ENCODE results near the gene ZNF620.

GRCh38 chr3:40487172-40487571 is 18.7 kb upstream of the ZNF620 start:
- no peak for TF ChIP-seq CTCF (conservative IDR thresholded peaks at IDR 0.05; ENCODE audit: low read depth in 2 of 2)
- TF ChIP-seq EZH2 (IDR thresholded peaks at IDR 0.05; ENCODE audit: low read depth, unreplicated experiment): no peak
- no peak for TF ChIP-seq POLR2AphosphoS5 (IDR thresholded peaks at IDR 0.05; ENCODE audit: low read depth)
- no peak for TF ChIP-seq STAT1 (IDR thresholded peaks at IDR 0.05; ENCODE audit: unreplicated experiment)
- no peak for TF ChIP-seq JUNB (IDR thresholded peaks at IDR 0.05; ENCODE audit: unreplicated experiment)
- no peak for TF ChIP-seq REST (IDR thresholded peaks at IDR 0.05; ENCODE audit: unreplicated experiment)
- no peak for TF ChIP-seq ZNF331 (CRISPR knock-in tag; IDR thresholded peaks at IDR 0.05; ENCODE audit: low read depth)
- no peak for TF ChIP-seq ETS1 (IDR thresholded peaks at IDR 0.05)
- TF ChIP-seq EZH2phosphoT487 (IDR thresholded peaks at IDR 0.05; ENCODE audit: unreplicated experiment): no peak

All from GM23338 (cell line).